ENCODE measurements around the gene CEP192. TPM values are rescaled to one million over a fixed set of nuclear protein-coding genes. Genes with fewer than 3 reads are reported as not detected.
A peak's percentile ranks its signal among the peaks of the same experiment; 100 is the strongest.

CEP192 gene
- total and polyA plus RNA-seq, 10 of the 15 experiments (the other 5 are each of a cell fraction or from before 2014, with no cell fraction given) = 15.4 to 58.2 (median 29.6) TPM

GRCh38 chr18:13006531-13007247, 15.5 kb downstream of the CEP192 start (continued):
- TF ChIP-seq ZBTB11 (CRISPR knock-in tag; IDR thresholded peaks at IDR 0.05) = no peak
- no peak for TF ChIP-seq STAT3 (IDR thresholded peaks at IDR 0.05; ENCODE audit: low read depth, low read length)
- TF ChIP-seq BRCA1 (IDR thresholded peaks at IDR 0.05; ENCODE audit: low read depth, low read length) = no peak
- no peak for TF ChIP-seq ZNF24 (IDR thresholded peaks at IDR 0.05)

GRCh38 chr18:13007248-13007560, 16.0 kb downstream of the CEP192 start:
- in situ Hi-C loops (cut with MboI) (no loop called here), intact Hi-C loops (cut with micrococcal nuclease; ENCODE audit: unreplicated experiment) (no loop called here)
- DNase-seq (ENCODE audit: low read depth, low spot score) (no peak), FAIRE-seq (peak; percentile 41), ATAC-seq (no peak)
- TF ChIP-seq NFIC (IDR thresholded peaks at IDR 0.05; ENCODE audit: low read depth, low read length) (no peak), WRNIP1 (IDR thresholded peaks at IDR 0.05; ENCODE audit: borderline replicate concordance, low read depth, low read length) (no peak), NR2F1 (conservative IDR thresholded peaks at IDR 0.05) (no peak), CHD1 (IDR thresholded peaks at IDR 0.05; ENCODE audit: low read depth, low read length) (no peak), ZBED1 (IDR thresholded peaks at IDR 0.05; ENCODE audit: borderline replicate concordance) (no peak), JUNB (IDR thresholded peaks at IDR 0.05) (no peak), PKNOX1 (IDR thresholded peaks at IDR 0.05) (peak; percentile 10; the same call in 1 of the 2 replicates), ZZZ3 (IDR thresholded peaks at IDR 0.05; ENCODE audit: control insufficient read depth, insufficient read length, low read depth) (no peak)
- ChIA-PET POLR2A (no interaction called here), RAD21 (ENCODE audit: unreplicated experiment) (interaction anchor here (1.1 kb wide), 1 partner anchor 152 kb away, joined by 5 read pairs; no protein-coding TSS in a partner anchor), SMC1A (ENCODE audit: uncharacterized antibody, unreplicated experiment) (interaction anchor here (0.9 to 2.2 kb wide), 3 partner anchors 9 to 153 kb away, joined by 3 to 14 read pairs (median 3); no protein-coding TSS in a partner anchor), CTCF (no interaction called here)
- no peak overlapping the region for H3K4me2 ChIP-seq (ENCODE audit: control insufficient read depth, insufficient read depth)
- no peak overlapping the region for H3K27ac ChIP-seq (ENCODE audit: control insufficient read depth, insufficient read depth)
- H3K4me1 ChIP-seq (ENCODE audit: control insufficient read depth, insufficient read depth, low read length) = peaks cover 6% of the 10 kb centered on the region
- no TSS peak for BruUV-seq (replicated peaks)
- peaks cover 11% of the 10 kb centered on the region for H3K79me2 ChIP-seq (ENCODE audit: control insufficient read depth, insufficient read depth, low read length)
- H3K4me3 ChIP-seq = no peak overlapping the region
- no peaks in the 10 kb centered on the region for H4K20me1 ChIP-seq (ENCODE audit: control insufficient read depth, insufficient read depth)
- no peak overlapping the region for H3K9ac ChIP-seq (ENCODE audit: control insufficient read depth, insufficient read depth, low read length)
- H2AFZ ChIP-seq (ENCODE audit: control insufficient read depth, low read depth, low read length) = no peak overlapping the region
- H3K27me3 ChIP-seq (replicated peaks in 1 of 2; ENCODE audit: control insufficient read depth in 2 of 2, insufficient read depth in 2 of 2, low read length in 1 of 2) = no peaks in the 10 kb centered on the region
- H3K9me3 ChIP-seq (replicated peaks; ENCODE audit: control insufficient read depth, insufficient read depth, low read length) = no peaks in the 10 kb centered on the region
- peaks cover 10 to 34% of the 10 kb centered on the region in 2 experiments for H3K36me3 ChIP-seq (ENCODE audit: control insufficient read depth in 2 of 2, insufficient read depth in 2 of 2, low read length in 1 of 2)
- WGBS (ENCODE audit: insufficient coverage, insufficient replicate concordance, low lambda C conversion rate, missing lambda C conversion rate) = 2% methylated on average over 2 of the region's 2 CpGs
